ENCODE measurements around the gene NBAS.

DNA sequence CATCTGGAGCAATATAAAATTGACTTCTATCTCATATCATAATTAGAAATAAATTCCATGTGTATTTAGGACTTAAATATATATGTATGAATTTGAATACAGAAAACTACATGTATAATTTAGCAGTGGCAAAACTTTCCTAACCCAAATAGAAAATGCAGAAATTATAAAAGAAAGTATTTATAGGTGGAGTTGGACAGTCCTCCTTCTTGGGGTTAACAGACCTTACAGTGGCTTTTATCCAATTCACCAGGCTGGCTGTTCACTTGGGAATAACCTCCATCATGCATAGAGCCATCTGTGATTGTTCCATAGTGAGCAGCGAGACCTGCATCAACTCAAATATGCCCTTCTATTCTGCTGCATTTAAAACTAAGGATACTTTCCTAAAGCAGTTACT, 38.9 kb upstream of the NBAS start:
- TF ChIP-seq POLR2A (IDR thresholded peaks at IDR 0.05; ENCODE audit: low read length) (no peak), GATA1 (IDR thresholded peaks at IDR 0.05; ENCODE audit: low read depth, low read length) (no peak)
